ENCODE results near the gene TOX4.
"Not testable (repeated sequence)": the region's sequence is repeated elsewhere in the genome, so short reads cannot be mapped to it uniquely, and the experiment has no call there.

The TOX4 gene

GRCh38 chr14:21535545-21536417 is 58.8 kb downstream of the TOX4 start:
- DNase-seq (ENCODE audit: low spot score) = no peak

DNA sequence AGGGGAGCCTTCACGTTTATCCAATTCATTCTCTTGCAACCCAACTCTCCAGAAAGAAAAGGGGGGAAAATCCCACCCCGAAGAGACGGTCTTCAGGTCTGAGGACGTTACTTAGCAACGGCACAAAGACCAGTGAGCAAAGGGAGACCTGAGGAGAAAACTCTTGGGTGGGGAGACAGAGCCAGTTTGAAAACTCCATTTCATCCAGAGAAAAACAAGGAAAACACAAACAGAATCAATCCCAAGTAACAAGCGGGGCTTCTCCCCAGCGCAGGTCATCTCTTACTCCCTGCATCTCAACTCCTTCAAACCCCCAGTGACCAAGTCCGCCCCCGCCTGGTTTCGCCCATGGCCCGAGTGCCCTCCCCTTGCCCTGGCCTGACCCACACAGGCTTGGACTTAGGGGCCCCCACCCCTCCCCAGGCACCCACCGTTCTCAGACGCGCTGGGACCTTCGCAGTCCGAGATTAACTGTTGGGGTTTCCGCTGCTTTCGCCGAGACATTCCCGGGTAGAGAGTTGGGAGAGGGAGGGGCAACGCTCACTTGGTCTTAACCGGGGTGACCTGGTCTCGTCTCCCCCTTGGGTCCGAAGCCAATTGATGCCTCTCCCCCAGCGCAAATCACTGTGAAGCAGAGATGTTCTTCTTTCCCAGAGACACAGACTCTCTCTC is 59.6 kb downstream of the TOX4 start:
- DNase-seq (ENCODE audit: low spot score) = no peak

GRCh38 chr14:21537090-21537424 is 60.1 kb downstream of the TOX4 start:
- DNase-seq (ENCODE audit: low spot score) = no peak

DNA sequence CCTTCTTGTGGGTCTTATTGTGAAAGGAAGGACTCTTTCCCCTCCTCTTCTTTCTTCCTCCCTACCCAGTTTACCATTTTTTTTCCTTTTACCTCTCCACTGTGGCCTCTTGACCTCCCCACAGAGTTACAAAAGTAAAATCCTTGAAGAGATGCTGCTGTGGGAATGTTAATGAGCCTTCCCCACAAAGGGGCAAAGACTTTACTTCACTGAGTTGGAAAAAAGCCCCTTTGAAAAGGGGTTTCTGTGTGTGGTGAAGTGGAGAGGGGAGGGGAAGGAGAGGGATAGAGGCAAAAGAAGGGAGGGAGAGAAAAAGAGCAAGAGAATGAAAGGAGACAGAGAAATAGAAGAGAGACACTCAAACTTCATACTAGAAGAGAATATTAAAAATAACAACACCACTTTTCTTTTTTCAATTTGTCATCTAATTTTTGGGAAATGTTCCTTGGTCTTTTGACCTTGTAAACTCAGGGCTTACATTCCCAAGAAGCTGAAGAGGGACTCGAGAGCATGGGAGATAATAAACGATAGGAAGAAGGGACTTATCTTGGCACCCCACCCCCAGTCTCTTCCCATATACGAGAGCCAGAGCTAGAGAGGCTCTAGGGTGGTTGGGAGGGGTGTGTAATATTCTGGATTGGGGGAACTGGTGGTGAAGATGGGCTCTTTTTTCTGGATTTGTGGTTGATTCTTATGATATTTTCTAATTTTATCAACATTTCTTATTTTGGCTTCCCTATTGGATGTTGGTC is 62.4 kb downstream of the TOX4 start:
- DNase-seq (ENCODE audit: low spot score) = no peak

DNA sequence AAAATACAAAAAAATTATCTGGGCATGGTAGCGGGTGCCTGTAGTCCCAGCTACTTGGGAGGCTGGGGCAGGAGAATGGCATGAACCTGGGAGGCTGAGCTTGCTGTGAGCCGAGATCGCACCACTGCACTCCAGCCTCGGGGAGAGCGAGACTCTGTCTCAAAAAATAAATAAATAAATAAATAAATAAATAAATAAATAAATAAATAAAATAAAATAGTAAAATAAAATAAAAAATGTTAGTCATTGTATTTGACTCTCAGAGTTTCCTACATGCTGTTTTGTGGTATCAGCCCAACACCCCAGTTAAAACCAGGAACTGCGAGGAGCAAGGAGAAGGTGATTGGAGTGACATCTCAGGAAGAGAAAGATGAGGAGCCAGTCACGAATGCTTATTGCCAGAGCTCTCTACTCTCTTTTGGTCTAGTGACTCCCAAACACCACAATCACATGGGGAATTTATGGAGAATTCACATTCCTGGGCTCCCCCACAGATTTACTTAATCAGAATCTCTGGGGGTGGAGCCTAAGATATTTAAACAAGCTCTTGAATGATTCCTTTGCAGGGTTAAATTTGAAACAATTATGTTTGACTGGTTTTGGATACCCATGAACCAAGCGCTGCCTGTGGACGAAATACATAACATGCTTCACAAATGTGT is 64.5 kb downstream of the TOX4 start:
- DNase-seq (ENCODE audit: low spot score) = no peak

DNA sequence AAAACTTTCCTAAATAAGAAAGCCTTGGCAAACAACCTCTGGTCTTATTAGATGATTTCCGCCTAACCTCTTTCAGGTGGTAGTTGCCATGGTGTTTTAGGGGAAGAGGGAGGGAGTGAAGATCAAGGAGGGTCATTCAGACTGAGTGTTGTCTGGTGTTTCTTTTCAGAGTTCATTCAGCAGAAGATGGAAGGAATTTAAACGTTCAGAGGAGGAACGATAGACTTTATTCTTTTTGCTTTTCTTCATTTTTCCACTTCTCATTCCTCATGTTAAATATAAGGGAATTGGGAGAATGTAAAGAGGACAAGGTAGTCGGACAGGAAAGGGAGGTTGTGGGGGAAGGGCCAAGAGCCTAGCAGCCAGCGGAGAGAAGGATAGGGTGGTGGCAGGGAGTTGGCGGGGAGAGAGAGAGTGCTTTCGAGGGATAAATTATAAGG is 66.5 kb downstream of the TOX4 start:
- no peak for DNase-seq (ENCODE audit: low spot score)

GRCh38 chr14:21543963-21544362 is 67.0 kb downstream of the TOX4 start:
- no peak for DNase-seq (ENCODE audit: low spot score)

- DNase-seq (ENCODE audit: low spot score) = not testable (repeated sequence)
Measured at GRCh38 chr14:21544588-21544987, 67.6 kb downstream of the TOX4 start.
